C4-2B (cell line): ENCODE results near the gene HLA-B.

Source experiments
- ZFX ChIP-seq: fragments of 450-650 bp; IDR thresholded peaks from 2 replicates; pipeline ENCODE4 v1.6.1; 2017
- TF ChIP-seq, protein P1 (sequence below): fragments of 450-650 bp; conservative IDR thresholded peaks from 2 replicates; pipeline ENCODE4 v1.5.1; 2017; ENCODE audit warnings: mild to moderate bottlenecking

DNA sequence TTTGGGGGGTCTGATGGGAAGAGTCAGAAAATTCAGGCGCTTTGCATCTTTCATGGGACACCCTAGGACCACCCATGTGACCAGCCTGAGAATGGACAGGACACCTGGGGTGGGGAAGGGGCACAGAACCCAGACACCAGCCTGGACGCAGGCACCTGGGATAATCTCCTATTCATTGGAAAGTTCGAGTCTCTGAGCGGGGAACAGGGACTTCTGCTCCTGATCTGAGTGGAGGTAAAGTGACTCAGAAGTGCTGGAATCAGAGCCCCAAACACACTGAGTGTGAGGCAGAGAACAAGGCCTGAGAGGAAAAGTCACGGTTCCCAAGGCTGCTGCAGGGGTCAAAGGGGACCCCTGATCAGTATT lies 1.4 kb downstream of the HLA-B start:
- TF ChIP-seq, protein P1, sequence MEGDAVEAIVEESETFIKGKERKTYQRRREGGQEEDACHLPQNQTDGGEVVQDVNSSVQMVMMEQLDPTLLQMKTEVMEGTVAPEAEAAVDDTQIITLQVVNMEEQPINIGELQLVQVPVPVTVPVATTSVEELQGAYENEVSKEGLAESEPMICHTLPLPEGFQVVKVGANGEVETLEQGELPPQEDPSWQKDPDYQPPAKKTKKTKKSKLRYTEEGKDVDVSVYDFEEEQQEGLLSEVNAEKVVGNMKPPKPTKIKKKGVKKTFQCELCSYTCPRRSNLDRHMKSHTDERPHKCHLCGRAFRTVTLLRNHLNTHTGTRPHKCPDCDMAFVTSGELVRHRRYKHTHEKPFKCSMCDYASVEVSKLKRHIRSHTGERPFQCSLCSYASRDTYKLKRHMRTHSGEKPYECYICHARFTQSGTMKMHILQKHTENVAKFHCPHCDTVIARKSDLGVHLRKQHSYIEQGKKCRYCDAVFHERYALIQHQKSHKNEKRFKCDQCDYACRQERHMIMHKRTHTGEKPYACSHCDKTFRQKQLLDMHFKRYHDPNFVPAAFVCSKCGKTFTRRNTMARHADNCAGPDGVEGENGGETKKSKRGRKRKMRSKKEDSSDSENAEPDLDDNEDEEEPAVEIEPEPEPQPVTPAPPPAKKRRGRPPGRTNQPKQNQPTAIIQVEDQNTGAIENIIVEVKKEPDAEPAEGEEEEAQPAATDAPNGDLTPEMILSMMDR, result no peak
- TF ChIP-seq ZFX, result no peak
